NB4 (cell line): ENCODE results near the gene PANK2.

Source experiments
- MAX ChIP-seq: IDR thresholded peaks from 2 replicates; pipeline ENCODE4 v1.6.1; 2011; ENCODE audit warnings: low read depth, low read length
- POLR2A ChIP-seq: IDR thresholded peaks from 2 replicates; pipeline ENCODE4 v1.6.1; 2011; ENCODE audit warnings: mild to moderate bottlenecking; ENCODE audit not compliant: insufficient read length; ENCODE audit errors: extremely low read depth
- TF ChIP-seq, protein P1 (sequence below): IDR thresholded peaks from one replicate; pipeline ENCODE4 v1.5.1; 2012; ENCODE audit warnings: low read depth, low read length

GRCh38 chr20:3874194-3874844 is 14.9 kb upstream of the PANK2 start:
- TF ChIP-seq, protein P1, sequence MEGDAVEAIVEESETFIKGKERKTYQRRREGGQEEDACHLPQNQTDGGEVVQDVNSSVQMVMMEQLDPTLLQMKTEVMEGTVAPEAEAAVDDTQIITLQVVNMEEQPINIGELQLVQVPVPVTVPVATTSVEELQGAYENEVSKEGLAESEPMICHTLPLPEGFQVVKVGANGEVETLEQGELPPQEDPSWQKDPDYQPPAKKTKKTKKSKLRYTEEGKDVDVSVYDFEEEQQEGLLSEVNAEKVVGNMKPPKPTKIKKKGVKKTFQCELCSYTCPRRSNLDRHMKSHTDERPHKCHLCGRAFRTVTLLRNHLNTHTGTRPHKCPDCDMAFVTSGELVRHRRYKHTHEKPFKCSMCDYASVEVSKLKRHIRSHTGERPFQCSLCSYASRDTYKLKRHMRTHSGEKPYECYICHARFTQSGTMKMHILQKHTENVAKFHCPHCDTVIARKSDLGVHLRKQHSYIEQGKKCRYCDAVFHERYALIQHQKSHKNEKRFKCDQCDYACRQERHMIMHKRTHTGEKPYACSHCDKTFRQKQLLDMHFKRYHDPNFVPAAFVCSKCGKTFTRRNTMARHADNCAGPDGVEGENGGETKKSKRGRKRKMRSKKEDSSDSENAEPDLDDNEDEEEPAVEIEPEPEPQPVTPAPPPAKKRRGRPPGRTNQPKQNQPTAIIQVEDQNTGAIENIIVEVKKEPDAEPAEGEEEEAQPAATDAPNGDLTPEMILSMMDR, result no peak
- TF ChIP-seq POLR2A (no peak), MAX (no peak)
